ENCODE measurements around the gene PRMT9.
A peak's percentile ranks its signal among the peaks of the same experiment; 100 is the strongest.

PRMT9 gene

GRCh38 chr4:147596377-147596776 is 87.6 kb downstream of the PRMT9 start:
- no peak for TF ChIP-seq CTCF (IDR thresholded peaks at IDR 0.05; ENCODE audit: low read depth, low read length)

GRCh38 chr4:147594578-147594977 is 89.4 kb downstream of the PRMT9 start:
- no peak for TF ChIP-seq CTCF (IDR thresholded peaks at IDR 0.05; ENCODE audit: low read depth, low read length)
- no peak overlapping the region for H3K4me3 ChIP-seq (replicated peaks in 1 of 2; ENCODE audit: low read depth in 2 of 2, low read length in 2 of 2)
- DNase-seq (ENCODE audit: low read depth in 2 of 2), result no peak

More at GRCh38 chr4:147596377-147596776, 87.6 kb downstream of the PRMT9 start:
- no peak for DNase-seq (ENCODE audit: low read depth in 2 of 2)
- H3K4me3 ChIP-seq (replicated peaks in 1 of 2; ENCODE audit: low read depth in 2 of 2, low read length in 2 of 2), result no peak overlapping the region

GRCh38 chr4:147594107-147594506 is 89.9 kb downstream of the PRMT9 start:
- H3K4me3 ChIP-seq (replicated peaks in 1 of 2; ENCODE audit: low read depth in 2 of 2, low read length in 2 of 2), result no peak overlapping the region
- peak; percentile 35 for TF ChIP-seq CTCF (IDR thresholded peaks at IDR 0.05; ENCODE audit: low read depth, low read length)
- no peak for DNase-seq (ENCODE audit: low read depth in 2 of 2)

GRCh38 chr4:147591106-147591505 is 92.9 kb downstream of the PRMT9 start:
- TF ChIP-seq CTCF (IDR thresholded peaks at IDR 0.05; ENCODE audit: low read depth, low read length), result no peak
- H3K4me3 ChIP-seq (replicated peaks in 1 of 2; ENCODE audit: low read depth in 2 of 2, low read length in 2 of 2), result no peak overlapping the region
- peak in 1 of 2 donors; percentile 39 for DNase-seq (ENCODE audit: low read depth in 2 of 2)

- DNase-seq (ENCODE audit: low read depth in 2 of 2), result peak; percentile 84 to 89
- H3K4me3 ChIP-seq (replicated peaks in 1 of 2; ENCODE audit: low read depth in 2 of 2, low read length in 2 of 2), result no peak overlapping the region
- TF ChIP-seq CTCF (IDR thresholded peaks at IDR 0.05; ENCODE audit: low read depth, low read length), result peak; percentile 70
These were observed 93.6 kb downstream of the PRMT9 start for GRCh38 chr4:147590249-147590920.

GRCh38 chr4:147589586-147589985 is 94.4 kb downstream of the PRMT9 start:
- DNase-seq (ENCODE audit: low read depth in 2 of 2), result peak; percentile 26 to 52
- TF ChIP-seq CTCF (IDR thresholded peaks at IDR 0.05; ENCODE audit: low read depth, low read length), result no peak

More at GRCh38 chr4:147589586-147589985, 94.4 kb downstream of the PRMT9 start:
- no peak overlapping the region for H3K4me3 ChIP-seq (replicated peaks in 1 of 2; ENCODE audit: low read depth in 2 of 2, low read length in 2 of 2)
